A549 (cell line): ENCODE results near the gene ANKFY1. TPM values are rescaled to one million over a fixed set of nuclear protein-coding genes. Genes with fewer than 3 reads are reported as not detected.

Source experiments
- CBX2 ChIP-seq: fragments of 200-600 bp; sonication (generic); IDR thresholded peaks from 2 replicates; pipeline ENCODE4 v1.6.1; 2016; ENCODE audit warnings: low read depth, mild to moderate bottlenecking, borderline replicate concordance
- CBX8 ChIP-seq: fragments of 200-600 bp; sonication (generic); IDR thresholded peaks from 2 replicates; pipeline ENCODE4 v1.6.1; 2016
- CEBPB ChIP-seq, 2 experiments: fragments of >200 bp in 1 of 2; sonication (Bioruptor Twin) in 1 of 2; formaldehyde crosslinking in 1 of 2; IDR thresholded peaks; 2 replicates each; pipeline ENCODE4 v1.6.1; 2012 to 2016
- CHD2 ChIP-seq: fragments of 150-350 bp; IDR thresholded peaks from 2 replicates; pipeline ENCODE4 v1.6.1; 2014; ENCODE audit warnings: low read length; ENCODE audit not compliant: partially characterized antibody
- CHD4 ChIP-seq: fragments of 200-600 bp; sonication (generic); IDR thresholded peaks from 2 replicates; pipeline ENCODE4 v1.6.1; 2016; ENCODE audit warnings: antibody characterized with exemption, mild to moderate bottlenecking, borderline replicate concordance
- EP300 ChIP-seq, 2 experiments: fragments of >200 bp; sonication (Bioruptor Twin); formaldehyde crosslinking; IDR thresholded peaks; 2 replicates in 1 of 2; 3 replicates in 1 of 2; pipeline ENCODE4 v1.6.1; 2016 to 2017
- ESRRA ChIP-seq: fragments of 150-350 bp; IDR thresholded peaks from 2 replicates; pipeline ENCODE4 v1.6.1; 2014; ENCODE audit warnings: mild to moderate bottlenecking, low read length, borderline replicate concordance
- GATA3 ChIP-seq: IDR thresholded peaks from 2 replicates; pipeline ENCODE4 v1.6.1; 2012; ENCODE audit warnings: borderline replicate concordance
- HEYL ChIP-seq: fragments of 250-450 bp; sonication (Bioruptor Pico); IDR thresholded peaks from 2 replicates; pipeline ENCODE4 v1.8.0; 2021; ENCODE audit warnings: mild to moderate bottlenecking, moderate library complexity
- HOXA7 ChIP-seq: fragments of 250-450 bp; sonication (Bioruptor Pico); IDR thresholded peaks from 2 replicates; pipeline ENCODE4 v1.5.0; 2020; ENCODE audit warnings: mild to moderate bottlenecking, moderate library complexity
- HOXB13 ChIP-seq: fragments of 250-450 bp; sonication (Bioruptor Pico); IDR thresholded peaks from 2 replicates; pipeline ENCODE4 v1.5.0; 2020; ENCODE audit warnings: low read depth, mild to moderate bottlenecking, moderate library complexity
- HOXB5 ChIP-seq: fragments of 250-450 bp; sonication (Bioruptor Pico); IDR thresholded peaks from 2 replicates; pipeline ENCODE4 v1.5.0; 2020; ENCODE audit warnings: mild to moderate bottlenecking, moderate library complexity
- JUN ChIP-seq, 2 experiments: fragments of >200 bp; sonication (Bioruptor Twin); formaldehyde crosslinking; IDR thresholded peaks; 2 replicates in 1 of 2; 3 replicates in 1 of 2; pipeline ENCODE4 v1.6.1; 2016 to 2017
- KDM5A ChIP-seq: fragments of 200-600 bp; sonication (generic); IDR thresholded peaks from 2 replicates; pipeline ENCODE4 v1.6.1; 2016; ENCODE audit warnings: antibody characterized with exemption, mild to moderate bottlenecking
- MAFK ChIP-seq: fragments of 450-650 bp; IDR thresholded peaks from 2 replicates; pipeline ENCODE4 v1.6.1; 2014; ENCODE audit not compliant: partially characterized antibody
- MAZ ChIP-seq: fragments of 150-350 bp; IDR thresholded peaks from 2 replicates; pipeline ENCODE4 v1.6.1; 2014; ENCODE audit warnings: antibody characterized with exemption, low read depth, low read length, borderline replicate concordance
- MYC ChIP-seq: IDR thresholded peaks from 2 replicates; pipeline ENCODE4 v1.6.1; 2012; ENCODE audit warnings: mild to moderate bottlenecking, inconsistent platforms, low read length, improper control_type of control experiment, borderline replicate concordance
- NFE2L2 ChIP-seq: fragments of 150-350 bp; conservative IDR thresholded peaks from 2 replicates; pipeline ENCODE4 v1.6.1; 2014; ENCODE audit warnings: low read length
- NPAS2 ChIP-seq: fragments of 250-450 bp; sonication (Bioruptor Pico); IDR thresholded peaks from 2 replicates; pipeline ENCODE4 v1.8.0; 2022; ENCODE audit warnings: mild to moderate bottlenecking, moderate library complexity, borderline replicate concordance
- PHF8 ChIP-seq: fragments of 200-600 bp; sonication (generic); IDR thresholded peaks from 2 replicates; pipeline ENCODE4 v1.6.1; 2016; ENCODE audit warnings: low read depth, mild to moderate bottlenecking, antibody characterized with exemption, moderate library complexity, borderline replicate concordance
- POLR2A ChIP-seq: IDR thresholded peaks from 2 replicates; pipeline ENCODE4 v1.6.1; 2012; ENCODE audit warnings: mild to moderate bottlenecking, low read length
- RAD21 ChIP-seq, 2 experiments: fragments of >200 bp in 1 of 2; sonication (Bioruptor Twin) in 1 of 2; formaldehyde crosslinking in 1 of 2; IDR thresholded peaks in 1 of 2; conservative IDR thresholded peaks in 1 of 2; 2 replicates in 1 of 2; 3 replicates in 1 of 2; pipeline ENCODE4 v1.6.1; 2012 to 2018; ENCODE audit warnings: inconsistent platforms in 1 of 2
- RCOR1 ChIP-seq: fragments of 150-350 bp; IDR thresholded peaks from 2 replicates; pipeline ENCODE4 v1.6.1; 2014; ENCODE audit warnings: antibody characterized with exemption, low read length, low read depth
- SMC3 ChIP-seq: fragments of >200 bp; sonication (Bioruptor Twin); formaldehyde crosslinking; IDR thresholded peaks from 3 replicates; pipeline ENCODE4 v1.6.1; 2018; ENCODE audit warnings: inconsistent platforms
- SREBF2 ChIP-seq: fragments of 450-650 bp; IDR thresholded peaks from 2 replicates; pipeline ENCODE4 v1.6.1; 2014; ENCODE audit warnings: mild to moderate bottlenecking, moderate library complexity
- TP53 ChIP-seq: fragments of 250-450 bp; sonication (Bioruptor Pico); IDR thresholded peaks from 2 replicates; pipeline ENCODE4 v1.5.0; 2021; ENCODE audit warnings: mild to moderate bottlenecking, moderate library complexity
- ZC3H11A ChIP-seq: fragments of 450-650 bp; IDR thresholded peaks from 2 replicates; pipeline ENCODE4 v1.6.1; 2014; ENCODE audit warnings: antibody characterized with exemption, mild to moderate bottlenecking
- ZNF302 ChIP-seq: fragments of 250-450 bp; sonication (Bioruptor Pico); IDR thresholded peaks from 2 replicates; pipeline ENCODE4 v1.9.0; 2021; ENCODE audit warnings: inconsistent platforms, mild to moderate bottlenecking, moderate library complexity
- ZSCAN20 ChIP-seq: fragments of 250-450 bp; sonication (Bioruptor Pico); IDR thresholded peaks from 2 replicates; pipeline ENCODE4 v1.8.0; 2022; ENCODE audit warnings: mild to moderate bottlenecking, moderate library complexity
- polyA plus RNA-seq, 4 experiments: library from polyadenylated mRNA; depleted of rRNA in 3 of 4; stranded (reverse); fragments of >200 nt; fragmentation: RNase III in 1 of 4; extraction: RNeasy Plus Mini Kit Qiagen cat#74134 plus additional on column Dnase treatment in 1 of 4; gene quantifications; 2 replicates in 3 of 4; 3 replicates in 1 of 4; pipeline ENCODE4 v1.2.3, GENCODE V29; 2011 to 2017
- TF ChIP-seq, protein P1 (sequence below): fragments of 250-450 bp; sonication (Bioruptor Pico); IDR thresholded peaks from 2 replicates; pipeline ENCODE4 v1.5.0; 2020; ENCODE audit warnings: low read depth, mild to moderate bottlenecking, moderate library complexity
- TF ChIP-seq, protein P2 (sequence below): fragments of >200 bp; sonication (Bioruptor Twin); formaldehyde crosslinking; IDR thresholded peaks from 3 replicates; pipeline ENCODE4 v1.5.1; 2016
- TF ChIP-seq, protein P3 (sequence below): fragments of 450-650 bp; IDR thresholded peaks from 2 replicates; pipeline ENCODE4 v1.6.1; 2014; ENCODE audit warnings: antibody characterized with exemption
- TF ChIP-seq, protein P4 (sequence below): IDR thresholded peaks from 2 replicates; pipeline ENCODE4 v1.6.1; 2012
- TF ChIP-seq, protein P5 (sequence below): IDR thresholded peaks from 2 replicates; pipeline ENCODE4 v1.6.1; 2012
- TF ChIP-seq, protein P6 (sequence below): IDR thresholded peaks from 2 replicates; pipeline ENCODE4 v1.6.1; 2012; ENCODE audit warnings: low read depth, borderline replicate concordance

The ANKFY1 gene
- polyA plus RNA-seq, 2 of the 4 experiments (the other 2 are of a cell fraction): 28.5 to 51.7 TPM

DNA sequence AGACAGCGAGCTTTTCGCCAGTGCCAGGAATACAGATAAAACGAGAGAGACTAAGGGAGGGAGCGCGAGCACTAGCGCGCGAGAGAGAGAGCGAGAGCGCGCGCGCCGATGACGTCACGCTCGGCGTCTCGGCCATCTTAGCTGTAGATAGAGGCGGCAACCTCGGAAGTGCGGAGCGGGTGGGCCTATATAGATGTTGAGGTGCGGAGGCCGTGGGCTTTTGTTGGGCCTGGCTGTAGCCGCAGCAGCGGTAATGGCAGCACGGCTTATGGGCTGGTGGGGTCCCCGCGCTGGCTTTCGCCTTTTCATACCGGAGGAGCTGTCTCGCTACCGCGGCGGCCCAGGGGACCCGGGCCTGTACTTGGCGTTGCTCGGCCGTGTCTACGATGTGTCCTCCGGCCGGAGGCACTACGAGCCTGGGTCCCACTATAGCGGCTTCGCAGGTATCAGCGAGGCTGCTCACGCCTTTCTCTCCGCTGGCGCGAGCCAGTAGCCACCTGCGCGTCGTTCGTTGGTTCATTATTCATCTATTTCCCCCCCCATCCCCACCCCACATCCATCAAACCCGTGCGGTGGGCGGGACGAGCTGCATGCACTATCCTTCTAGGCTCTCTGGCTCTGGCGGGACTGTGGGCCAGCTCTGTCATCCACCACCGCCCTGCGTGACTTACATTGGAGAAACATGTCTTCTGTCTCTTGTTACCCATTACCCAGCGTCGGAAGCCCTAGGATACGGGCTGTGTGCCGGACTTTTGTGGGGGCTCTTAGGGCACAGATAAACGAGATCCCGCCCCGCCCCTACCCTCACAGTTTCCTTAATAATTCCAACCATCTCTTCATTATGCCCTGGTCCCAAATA is 120.0 kb downstream of the ANKFY1 start (continued):
- TF ChIP-seq PHF8 (peak; percentile 97), GATA3 (no peak), CBX2 (no peak), ZC3H11A (no peak), HOXA7 (CRISPR knock-in tag) (peak; percentile 70), RCOR1 (no peak), MAZ (no peak), HOXB13 (CRISPR knock-in tag) (no peak), NFE2L2 (no peak), CHD4 (no peak), EP300 (IDR thresholded peaks at IDR 0.05) (no peak), CHD2 (peak; percentile 21), JUN (IDR thresholded peaks at IDR 0.05) (peak; percentile 81 to 91; a peak in 3 of 5 replicates), CBX8 (no peak), MAFK (no peak), TP53 (CRISPR knock-in tag) (no peak), ZNF302 (CRISPR knock-in tag) (no peak), POLR2A (peak; percentile 90), HOXB5 (CRISPR knock-in tag) (peak; percentile 87), KDM5A (no peak; the same call in 1 of the 2 replicates), MYC (peak; percentile 51; the same call in 1 of the 2 replicates), NPAS2 (CRISPR knock-in tag) (no peak), HEYL (no peak), RAD21 (conservative IDR thresholded peaks at IDR 0.05 in 1 of 2, IDR thresholded peaks at IDR 0.05 in 1 of 2) (no peak), ZSCAN20 (no peak), SREBF2 (no peak), CEBPB (IDR thresholded peaks at IDR 0.05) (no peak), ESRRA (no peak), SMC3 (0 out of 3 replicates have a peak, but pooled peaks have one; percentile 3)
- TF ChIP-seq, protein P1, sequence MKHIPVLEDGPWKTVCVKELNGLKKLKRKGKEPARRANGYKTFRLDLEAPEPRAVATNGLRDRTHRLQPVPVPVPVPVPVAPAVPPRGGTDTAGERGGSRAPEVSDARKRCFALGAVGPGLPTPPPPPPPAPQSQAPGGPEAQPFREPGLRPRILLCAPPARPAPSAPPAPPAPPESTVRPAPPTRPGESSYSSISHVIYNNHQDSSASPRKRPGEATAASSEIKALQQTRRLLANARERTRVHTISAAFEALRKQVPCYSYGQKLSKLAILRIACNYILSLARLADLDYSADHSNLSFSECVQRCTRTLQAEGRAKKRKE (CRISPR knock-in tag): no peak
- TF ChIP-seq, protein P2, sequence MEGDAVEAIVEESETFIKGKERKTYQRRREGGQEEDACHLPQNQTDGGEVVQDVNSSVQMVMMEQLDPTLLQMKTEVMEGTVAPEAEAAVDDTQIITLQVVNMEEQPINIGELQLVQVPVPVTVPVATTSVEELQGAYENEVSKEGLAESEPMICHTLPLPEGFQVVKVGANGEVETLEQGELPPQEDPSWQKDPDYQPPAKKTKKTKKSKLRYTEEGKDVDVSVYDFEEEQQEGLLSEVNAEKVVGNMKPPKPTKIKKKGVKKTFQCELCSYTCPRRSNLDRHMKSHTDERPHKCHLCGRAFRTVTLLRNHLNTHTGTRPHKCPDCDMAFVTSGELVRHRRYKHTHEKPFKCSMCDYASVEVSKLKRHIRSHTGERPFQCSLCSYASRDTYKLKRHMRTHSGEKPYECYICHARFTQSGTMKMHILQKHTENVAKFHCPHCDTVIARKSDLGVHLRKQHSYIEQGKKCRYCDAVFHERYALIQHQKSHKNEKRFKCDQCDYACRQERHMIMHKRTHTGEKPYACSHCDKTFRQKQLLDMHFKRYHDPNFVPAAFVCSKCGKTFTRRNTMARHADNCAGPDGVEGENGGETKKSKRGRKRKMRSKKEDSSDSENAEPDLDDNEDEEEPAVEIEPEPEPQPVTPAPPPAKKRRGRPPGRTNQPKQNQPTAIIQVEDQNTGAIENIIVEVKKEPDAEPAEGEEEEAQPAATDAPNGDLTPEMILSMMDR: no peak
- TF ChIP-seq, protein P3, sequence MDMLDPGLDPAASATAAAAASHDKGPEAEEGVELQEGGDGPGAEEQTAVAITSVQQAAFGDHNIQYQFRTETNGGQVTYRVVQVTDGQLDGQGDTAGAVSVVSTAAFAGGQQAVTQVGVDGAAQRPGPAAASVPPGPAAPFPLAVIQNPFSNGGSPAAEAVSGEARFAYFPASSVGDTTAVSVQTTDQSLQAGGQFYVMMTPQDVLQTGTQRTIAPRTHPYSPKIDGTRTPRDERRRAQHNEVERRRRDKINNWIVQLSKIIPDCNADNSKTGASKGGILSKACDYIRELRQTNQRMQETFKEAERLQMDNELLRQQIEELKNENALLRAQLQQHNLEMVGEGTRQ: no peak
- TF ChIP-seq, protein P4, sequence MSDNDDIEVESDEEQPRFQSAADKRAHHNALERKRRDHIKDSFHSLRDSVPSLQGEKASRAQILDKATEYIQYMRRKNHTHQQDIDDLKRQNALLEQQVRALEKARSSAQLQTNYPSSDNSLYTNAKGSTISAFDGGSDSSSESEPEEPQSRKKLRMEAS: peak; percentile 66
- TF ChIP-seq, protein P5, sequence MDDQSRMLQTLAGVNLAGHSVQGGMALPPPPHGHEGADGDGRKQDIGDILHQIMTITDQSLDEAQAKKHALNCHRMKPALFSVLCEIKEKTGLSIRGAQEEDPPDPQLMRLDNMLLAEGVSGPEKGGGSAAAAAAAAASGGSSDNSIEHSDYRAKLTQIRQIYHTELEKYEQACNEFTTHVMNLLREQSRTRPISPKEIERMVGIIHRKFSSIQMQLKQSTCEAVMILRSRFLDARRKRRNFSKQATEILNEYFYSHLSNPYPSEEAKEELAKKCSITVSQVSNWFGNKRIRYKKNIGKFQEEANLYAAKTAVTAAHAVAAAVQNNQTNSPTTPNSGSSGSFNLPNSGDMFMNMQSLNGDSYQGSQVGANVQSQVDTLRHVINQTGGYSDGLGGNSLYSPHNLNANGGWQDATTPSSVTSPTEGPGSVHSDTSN: no peak
- TF ChIP-seq, protein P6, sequence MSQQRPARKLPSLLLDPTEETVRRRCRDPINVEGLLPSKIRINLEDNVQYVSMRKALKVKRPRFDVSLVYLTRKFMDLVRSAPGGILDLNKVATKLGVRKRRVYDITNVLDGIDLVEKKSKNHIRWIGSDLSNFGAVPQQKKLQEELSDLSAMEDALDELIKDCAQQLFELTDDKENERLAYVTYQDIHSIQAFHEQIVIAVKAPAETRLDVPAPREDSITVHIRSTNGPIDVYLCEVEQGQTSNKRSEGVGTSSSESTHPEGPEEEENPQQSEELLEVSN: peak; percentile 41; the same call in 1 of the 2 replicates
